ENCODE measurements around the gene BCKDHA.
"Not testable (repeated sequence)": the region's sequence is repeated elsewhere in the genome, so short reads cannot be mapped to it uniquely, and the experiment has no call there.

The BCKDHA gene

DNA sequence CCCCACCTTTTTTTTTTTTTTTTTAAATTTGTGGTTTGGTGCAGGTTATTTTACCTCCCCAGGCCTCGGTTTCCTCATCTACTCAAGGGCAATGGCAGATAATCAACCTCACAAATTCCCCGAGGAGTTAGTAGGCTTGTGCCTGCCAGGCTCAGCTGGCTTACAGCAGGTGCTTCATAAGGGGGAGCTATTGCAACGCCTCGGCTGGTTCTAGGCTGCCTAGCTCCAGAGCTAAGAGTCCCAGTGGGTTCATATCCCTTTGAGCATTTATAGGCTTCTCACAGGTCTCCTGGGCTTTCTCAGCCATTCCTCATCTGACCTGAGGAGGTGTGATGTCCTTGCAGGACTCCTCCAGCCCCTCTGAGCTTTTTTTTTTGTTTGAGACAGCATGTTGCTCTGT lies 10.6 kb downstream of the BCKDHA start:
- no peak for DNase-seq

DNA sequence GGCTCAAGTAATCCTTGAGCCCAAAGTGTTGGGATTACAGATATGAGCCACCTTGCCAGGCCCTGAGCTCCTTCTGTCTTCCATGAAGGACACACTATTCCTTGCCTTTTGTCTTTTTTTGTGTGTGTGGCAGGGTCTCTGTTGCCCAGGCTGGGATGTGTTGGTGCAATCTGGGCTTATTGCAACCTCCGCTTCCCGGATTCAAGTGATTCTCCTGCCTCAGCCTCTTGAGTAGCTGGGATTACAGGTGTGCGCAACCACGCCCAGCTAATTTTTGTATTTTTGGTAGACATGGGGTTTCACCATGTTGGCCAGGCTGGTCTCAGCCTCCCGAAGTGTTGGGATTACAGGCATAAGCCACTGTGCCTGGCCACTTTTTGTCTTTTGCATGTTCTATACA lies 11.2 kb downstream of the BCKDHA start:
- DNase-seq = not testable (repeated sequence)

DNA sequence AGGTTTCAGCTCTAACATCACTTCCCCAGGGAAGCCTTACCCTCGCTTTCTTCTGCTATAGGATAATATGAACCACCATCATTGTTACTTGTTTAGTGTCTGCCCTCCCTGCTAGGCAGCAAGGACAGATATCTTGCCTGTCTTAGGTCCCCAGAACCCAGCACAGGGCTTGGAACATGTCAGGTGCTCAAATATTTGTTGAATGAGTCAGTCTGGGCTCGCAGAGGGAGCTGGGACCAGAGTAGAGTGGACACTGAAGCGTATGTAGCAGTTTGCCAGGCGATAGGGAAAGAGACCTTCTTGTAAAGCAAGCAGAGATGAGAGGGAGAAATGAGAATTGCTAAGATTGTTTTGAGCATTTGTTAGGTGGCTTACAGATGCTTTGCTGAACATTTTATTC lies 11.7 kb downstream of the BCKDHA start:
- no peak for DNase-seq

DNA sequence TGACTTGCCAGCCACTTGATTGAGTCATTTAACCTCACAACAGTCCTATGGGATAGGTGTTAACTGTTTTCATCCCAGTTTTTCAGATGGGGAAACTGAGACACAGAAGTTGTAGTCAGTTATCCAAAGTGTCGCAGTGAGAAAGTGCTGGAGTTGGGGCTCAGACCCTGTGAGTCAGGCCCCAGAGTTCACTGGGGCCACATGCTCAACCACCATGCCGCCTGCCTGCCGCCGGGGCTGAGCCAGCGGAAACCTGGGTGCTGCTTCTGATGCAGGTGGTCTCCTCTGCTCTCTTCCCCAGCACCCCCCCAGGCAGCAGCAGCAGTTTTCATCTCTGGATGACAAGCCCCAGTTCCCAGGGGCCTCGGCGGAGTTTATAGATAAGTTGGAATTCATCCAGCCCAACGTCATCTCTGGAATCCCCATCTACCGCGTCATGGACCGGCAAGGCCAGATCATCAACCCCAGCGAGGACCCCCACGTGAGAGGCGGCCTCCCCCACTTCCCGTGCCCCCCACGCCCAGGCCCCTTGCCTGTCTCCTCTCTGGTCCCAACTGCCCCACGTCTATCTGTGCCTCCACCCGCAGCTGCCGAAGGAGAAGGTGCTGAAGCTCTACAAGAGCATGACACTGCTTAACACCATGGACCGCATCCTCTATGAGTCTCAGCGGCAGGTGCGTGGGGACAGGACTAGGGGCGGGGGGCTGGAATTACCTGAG lies 12.9 kb downstream of the BCKDHA start:
- no peak for DNase-seq

DNA sequence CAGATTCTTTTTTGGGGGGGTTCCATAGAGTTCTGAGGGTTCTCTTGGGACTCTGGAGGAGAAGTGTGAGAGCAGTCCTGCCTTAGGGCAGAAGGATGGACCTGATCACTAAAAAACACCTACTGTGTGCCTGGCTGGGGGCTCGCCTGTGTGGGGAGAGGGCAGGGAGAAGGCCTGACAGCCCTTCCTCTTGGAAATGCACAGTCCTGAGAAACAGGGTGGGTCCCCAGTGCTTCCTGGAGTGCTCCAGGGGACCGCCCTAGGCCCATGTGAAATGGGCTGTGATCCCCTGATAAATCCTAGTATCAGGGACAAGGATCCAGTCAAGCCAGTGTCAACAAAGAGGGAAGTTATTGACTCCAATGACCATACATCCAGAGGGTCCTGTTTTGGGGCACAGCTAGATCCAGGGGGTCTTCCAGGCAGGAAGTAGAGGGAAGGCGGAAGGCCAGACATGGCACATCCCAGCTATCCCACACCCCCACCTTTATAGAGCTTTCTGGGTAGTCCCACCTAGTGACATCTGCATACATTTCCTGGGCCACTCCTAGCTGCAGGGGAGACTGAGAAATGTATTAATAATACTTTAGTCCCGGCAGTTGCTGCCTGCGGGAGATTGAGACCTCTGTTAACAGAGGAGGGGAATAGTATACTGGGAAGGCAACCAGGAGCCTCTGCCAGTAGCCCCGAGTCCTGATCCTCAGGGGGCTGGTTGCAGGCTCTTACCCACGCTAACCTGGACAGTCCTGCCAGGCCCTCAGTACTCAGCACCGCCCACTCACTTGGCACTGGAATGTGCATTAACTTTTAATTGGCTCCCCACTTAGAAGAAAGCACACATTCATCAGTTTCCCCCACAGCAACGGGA lies 13.7 kb downstream of the BCKDHA start:
- no peak for DNase-seq

DNA sequence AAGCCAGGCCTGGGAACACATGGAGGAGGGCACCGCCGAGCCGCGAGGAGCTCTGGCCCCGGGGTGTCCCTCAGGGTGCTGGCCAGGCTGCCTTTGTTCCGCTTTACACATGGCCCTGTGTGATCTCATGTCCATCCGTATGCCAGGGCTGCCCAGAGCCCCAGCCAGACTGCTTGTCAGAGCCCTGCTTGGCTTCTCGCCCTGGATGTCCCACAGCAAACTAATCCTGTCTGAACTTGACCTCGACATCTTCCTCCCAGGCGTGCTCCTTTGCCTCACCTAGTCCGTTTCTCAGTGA lies 14.3 kb downstream of the BCKDHA start:
- no peak for DNase-seq

DNA sequence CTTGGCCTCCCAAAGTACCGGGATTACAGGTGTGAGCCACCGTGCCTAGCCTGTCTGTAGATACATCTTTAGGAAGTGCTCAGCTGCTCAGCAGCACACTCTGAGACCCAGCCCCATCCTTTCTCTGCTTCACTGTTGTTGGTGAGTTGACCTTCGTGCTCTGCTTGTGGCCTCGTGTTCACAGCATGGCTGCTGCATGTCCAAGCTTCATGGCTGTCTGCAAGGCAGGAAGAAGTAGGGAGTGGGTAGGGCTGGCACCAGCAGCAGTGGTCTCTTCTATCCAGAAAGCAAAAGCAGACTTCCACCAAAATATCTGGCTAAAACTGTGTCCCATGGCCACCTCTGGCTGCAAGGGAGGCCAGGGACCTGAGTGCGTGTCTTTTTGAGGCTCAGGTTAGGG lies 15.3 kb downstream of the BCKDHA start:
- no peak for DNase-seq

DNA sequence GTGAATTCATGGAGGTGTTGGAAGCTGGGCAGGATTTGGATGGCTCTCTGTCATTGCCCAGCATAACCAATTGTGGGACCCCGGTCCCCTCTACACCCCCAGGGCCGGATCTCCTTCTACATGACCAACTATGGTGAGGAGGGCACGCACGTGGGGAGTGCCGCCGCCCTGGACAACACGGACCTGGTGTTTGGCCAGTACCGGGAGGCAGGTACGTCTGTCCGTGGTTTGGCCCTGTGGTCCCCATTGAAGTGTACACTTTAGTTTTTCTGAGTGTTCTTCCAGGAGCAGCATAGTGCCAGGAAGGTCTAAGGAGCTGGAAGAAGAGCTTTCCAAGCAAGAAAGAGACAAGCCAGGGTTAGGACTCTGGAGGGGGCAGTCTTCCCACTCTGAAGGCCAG lies 16.3 kb downstream of the BCKDHA start:
- no peak for DNase-seq

DNA sequence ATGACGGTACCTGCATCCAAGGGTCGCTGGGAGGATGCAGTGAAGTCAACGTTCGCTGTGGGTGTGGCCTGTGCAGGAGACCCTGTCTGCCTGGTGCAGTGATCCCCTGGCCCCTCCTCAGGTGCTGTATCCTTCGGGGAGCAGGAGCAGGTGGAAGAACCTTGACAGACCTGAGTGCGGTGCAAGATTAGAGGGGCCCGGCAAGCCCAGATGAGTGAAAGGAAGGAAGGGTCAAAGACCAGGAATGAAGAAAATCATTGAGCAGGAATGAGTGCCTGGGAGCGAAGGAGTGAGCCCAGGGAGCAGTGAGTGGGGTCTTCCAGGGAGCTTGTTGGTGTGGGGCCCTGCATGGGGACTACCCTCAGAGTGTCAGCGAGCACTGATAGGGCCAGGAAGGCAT lies 16.8 kb downstream of the BCKDHA start:
- DNase-seq = no peak

DNA sequence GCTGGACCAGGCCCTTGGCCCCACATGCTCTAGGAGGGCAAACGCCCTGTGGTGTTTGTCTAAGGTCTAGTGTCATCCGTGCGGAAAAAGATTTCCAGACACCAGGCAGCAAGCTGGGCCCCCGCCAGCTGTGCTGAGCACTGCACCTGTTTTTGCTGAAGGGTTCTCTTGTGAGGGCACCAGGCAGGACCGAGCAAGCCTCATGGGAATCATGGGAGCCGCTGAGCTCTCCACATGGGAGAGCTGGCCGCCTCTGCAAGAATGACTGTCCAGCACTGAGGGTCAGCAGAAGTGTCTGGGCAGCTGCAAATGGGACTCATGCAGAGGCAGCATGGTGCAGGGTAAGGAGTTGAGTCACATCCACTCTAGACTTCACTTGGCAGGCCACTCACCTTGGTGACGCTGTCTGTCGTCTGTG lies 17.5 kb downstream of the BCKDHA start:
- DNase-seq = no peak

DNA sequence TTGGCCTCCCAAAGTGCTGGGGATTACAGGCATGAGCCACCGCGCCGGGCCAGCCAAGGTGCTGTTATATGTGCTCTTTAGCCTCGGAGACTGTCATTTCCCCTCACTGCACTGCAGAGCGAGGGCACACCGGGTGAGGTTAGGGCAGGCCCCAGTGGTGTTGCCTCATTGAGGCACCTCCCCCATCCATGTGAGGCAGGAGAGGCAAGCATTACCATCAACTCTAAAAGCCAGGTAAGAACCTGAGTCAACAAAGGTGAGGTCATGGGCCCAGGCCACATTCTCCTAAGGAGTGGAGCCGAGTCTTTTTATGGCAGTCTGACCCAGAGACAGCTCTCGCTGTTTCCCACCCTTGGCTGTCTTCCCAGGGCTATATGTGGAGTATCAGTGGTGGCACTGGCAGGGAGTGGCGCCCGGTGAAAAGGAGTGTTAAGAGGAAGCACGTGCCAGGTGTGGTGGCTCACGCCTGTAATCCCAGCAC lies 18.6 kb downstream of the BCKDHA start:
- no peak for DNase-seq

DNA sequence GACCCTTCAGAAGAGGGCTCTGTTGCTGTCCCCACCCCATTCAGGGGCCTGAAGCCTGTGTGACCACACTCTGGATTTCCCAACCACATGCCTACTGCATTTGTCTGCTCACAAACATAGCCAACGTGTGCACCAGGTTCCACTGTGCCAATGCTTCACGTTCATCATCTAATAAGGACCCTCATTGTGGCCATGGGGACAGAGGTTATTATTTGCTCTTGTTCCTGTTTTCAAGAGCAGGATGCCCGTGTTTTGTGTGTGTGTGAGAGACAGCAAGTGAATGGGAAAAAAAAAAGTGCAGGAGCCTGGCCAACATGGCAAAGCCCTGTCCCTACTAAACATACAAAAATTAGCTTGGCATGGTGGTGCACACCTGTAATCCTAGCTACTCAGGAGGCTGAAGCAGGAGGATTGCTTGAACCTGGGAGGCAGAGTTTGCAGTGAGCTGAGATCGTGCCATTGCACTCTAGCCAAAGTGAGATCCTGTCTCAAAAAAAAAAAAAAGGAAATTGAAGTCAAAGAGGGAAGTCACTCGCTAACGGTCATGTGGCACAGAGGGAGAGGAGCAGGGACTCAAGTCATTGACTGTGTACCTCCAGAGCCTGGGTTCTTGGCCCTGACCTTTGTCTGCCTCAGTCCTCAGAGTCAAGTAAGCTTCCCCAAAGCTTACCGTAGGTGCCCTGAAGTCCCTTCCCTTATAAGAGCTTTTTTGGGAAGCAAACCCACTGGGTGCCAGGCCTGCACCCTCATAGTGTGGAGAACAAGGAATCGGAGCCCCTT lies 22.7 kb downstream of the BCKDHA start:
- no peak for DNase-seq

DNA sequence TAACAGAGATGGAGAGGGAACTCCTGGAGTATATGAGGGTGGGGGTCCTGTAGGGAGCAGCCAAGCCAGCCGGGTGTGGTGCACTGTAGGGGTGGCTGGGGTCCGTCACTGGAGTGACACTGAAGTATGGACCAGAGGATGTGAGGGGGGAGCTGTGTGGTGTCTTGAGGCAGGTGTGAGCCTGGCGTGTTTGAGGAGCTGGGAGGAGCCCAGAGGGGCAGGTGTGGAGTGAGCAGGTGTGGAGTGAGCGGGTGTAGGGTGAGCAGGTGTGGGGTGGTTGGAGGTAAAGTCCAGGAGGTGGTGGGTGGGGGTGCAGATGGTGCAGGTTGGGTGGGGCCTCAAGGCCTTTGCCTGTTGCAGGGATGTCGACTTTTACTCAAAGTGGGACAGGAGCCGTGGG lies 23.7 kb downstream of the BCKDHA start:
- DNase-seq = no peak

DNA sequence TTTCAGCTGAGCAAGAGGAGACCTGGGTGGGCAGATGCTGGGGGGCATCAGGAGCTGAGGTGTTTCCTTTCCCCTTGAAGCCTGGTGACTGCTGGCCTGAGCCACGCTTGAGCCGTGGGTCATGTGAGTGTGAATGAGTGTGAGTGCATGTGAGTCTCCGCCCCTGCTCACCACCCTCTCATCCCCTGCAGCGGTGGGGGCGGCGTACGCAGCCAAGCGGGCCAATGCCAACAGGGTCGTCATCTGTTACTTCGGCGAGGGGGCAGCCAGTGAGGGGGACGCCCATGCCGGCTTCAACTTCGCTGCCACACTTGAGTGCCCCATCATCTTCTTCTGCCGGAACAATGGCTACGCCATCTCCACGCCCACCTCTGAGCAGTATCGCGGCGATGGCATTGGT lies 24.4 kb downstream of the BCKDHA start:
- no peak for DNase-seq

DNA sequence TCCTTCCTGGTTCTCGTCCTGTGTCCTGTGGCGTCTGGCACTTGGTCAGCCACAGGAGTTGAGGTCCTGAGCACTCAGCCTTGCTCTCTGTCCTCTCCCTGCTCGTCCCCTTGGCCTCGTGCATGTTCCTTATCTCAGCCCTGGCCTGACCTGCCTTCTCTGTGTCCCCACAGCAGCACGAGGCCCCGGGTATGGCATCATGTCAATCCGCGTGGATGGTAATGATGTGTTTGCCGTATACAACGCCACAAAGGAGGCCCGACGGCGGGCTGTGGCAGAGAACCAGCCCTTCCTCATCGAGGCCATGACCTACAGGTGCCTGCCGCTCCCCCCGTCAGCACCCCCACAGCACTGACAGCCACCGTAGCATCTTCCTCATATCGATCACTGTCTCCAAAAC lies 24.8 kb downstream of the BCKDHA start:
- no peak for DNase-seq

DNA sequence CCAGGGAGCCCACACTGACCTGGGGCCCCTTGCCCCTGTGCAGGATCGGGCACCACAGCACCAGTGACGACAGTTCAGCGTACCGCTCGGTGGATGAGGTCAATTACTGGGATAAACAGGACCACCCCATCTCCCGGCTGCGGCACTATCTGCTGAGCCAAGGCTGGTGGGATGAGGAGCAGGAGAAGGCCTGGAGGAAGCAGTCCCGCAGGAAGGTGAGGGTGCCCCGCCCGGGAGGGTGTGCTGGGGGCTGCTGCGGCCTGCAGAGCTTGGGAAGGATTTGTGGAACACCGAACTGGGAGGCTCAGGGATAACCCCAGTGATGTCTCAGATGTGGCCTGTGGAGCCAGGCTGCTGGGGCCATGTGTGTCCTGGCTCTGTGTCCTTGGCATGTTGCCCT lies 25.3 kb downstream of the BCKDHA start:
- DNase-seq = no peak

DNA sequence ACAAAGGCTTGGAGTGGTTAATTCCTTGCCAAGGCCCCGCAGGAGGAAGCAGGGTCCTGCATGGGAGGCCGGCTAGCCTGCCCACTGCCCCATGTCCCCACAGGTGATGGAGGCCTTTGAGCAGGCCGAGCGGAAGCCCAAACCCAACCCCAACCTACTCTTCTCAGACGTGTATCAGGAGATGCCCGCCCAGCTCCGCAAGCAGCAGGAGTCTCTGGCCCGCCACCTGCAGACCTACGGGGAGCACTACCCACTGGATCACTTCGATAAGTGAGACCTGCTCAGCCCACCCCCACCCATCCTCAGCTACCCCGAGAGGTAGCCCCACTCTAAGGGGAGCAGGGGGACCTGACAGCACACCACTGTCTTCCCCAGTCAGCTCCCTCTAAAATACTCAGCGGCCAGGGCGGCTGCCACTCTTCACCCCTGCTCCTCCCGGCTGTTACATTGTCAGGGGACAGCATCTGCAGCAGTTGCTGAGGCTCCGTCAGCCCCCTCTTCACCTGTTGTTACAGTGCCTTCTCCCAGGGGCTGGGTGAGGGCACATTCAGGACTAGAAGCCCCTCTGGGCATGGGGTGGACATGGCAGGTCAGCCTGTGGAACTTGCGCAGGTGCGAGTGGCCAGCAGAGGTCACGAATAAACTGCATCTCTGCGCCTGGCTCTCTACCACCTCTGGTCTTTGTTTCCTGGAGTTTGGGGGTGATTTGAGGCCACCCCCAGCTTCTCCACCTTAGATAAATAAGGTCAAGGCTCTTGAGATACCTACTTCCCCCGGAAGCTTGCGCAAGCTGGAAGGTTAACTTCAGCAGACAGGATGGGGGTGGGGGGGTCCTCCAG lies 26.9 kb downstream of the BCKDHA start:
- no peak for DNase-seq

DNA sequence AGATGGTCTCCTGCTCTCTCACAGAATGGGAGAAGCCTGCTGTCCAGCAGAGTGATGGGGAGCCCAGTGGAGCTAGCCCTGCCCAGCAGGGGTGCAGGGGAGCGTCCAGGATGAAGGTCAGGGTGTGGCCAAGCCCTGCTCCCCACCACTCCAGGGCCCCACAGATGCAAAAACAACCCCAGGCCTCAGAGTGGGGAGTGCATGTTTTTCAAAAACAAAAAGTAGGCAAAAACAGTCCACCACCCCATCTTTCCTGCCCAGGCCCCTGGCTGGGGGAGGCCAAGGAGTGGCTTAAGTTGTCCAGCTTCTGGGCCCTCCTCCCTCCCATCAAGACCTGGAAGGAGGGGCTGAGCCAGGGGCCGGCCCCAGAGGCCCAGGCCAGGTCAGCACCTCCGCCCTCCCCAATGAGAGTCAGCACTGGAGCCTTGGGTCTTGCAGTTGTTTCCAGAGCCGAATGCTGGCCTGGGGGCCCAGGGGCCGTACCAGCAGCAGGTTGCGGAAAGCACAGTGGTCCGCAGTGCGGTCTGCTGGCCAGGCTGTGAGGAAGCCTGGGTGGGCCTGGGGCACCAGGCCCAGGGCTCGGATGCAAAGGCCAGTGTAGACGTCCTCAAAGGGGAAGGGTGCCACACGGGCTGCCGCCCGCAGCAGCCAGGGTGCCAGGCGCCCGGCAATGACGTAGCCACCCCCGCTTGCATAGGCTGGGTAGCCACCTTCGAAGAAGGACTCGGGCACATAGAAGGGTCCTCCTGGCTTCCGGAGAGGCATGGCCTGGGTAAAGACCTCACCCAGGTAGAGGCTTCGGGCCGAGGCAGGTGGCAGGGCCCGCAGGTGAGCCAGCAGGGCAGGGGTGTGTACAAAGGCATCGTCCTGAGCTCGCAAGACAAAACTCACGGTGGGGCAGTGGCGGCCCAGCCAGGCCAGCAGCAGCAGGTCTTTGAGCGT lies 27.8 kb downstream of the BCKDHA start:
- no peak for DNase-seq

DNA sequence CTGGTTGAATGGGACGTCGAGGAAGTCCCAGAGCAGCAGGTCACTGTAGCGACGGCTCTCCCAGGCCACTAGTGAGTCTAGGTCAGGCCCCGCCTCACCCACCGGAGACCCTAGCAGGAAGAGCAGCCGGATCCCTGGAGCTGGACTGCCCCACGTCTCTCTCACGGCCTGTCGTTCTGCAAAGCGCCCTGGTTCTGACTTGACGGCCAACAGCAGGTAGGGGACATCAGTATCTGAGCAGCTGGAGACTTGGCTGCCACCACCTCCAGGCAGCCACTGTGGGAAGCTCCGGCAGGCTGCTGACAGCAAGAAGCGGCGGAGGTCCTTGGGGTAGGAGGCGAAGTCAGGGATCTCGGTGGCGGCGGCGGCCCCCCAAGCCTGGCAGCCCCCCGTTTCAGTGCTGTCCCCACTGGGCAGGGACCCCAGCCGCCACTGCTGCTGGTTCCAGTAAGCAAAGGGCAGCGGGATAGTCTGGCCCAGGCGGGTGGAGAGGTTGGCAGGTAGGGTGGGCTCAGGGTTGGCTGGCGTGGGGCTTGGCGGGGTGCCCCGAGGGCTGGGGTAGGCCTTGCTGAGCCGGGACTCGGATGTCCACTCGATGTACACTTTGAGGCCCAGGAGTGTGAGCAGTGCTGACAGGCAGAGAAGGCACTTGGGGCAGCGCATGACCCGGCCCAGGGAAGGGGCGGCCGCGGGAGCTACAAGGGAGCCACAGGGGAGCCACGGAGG lies 28.7 kb downstream of the BCKDHA start:
- no peak for DNase-seq

DNA sequence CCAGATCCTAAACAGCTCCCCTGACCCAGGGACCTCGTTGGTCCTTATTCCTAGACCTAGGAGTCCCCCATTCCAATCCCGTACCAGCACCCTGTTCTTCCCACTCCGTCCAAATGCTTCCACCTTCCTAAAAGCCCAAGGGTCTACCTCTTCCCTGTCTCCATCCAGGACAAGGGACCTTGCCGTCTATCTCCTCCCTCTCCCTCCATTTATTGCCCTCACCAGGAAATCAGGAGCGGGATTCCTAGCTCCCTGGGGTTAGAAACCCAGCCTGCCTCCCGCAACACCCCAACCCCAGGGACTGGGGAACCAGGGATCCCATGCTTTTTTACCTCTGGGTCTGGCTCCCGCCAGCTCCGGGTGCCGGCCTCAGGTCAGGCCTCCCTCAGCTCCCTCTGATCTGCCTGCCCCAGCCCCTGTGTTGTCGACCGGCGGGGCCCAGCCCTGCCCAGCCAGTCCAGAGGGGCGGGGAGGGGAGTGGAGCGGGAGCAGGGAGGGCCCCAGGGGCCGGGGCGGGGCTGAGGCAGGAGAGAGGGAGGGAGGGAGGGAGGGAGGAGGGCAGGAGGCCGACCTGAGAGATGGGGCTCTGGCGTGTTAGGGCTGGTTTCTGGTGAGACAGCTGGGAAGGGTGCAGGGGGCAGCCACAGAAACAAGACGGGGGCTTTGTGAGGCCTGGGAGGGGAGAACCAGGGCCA lies 29.5 kb downstream of the BCKDHA start, which contains the start of gene B3GNT8:
Gene B3GNT8 (minus strand): TSS at position 423 of the 695 bp plus-strand sequence. CDS start 596 bp downstream, outside the sequence.
- DNase-seq = peak; percentile 43
